Mesendoderm (in vitro differentiated cells): Measurements from ENCODE around the gene CLEC17A.

Experiments
- DNase-seq: peaks from one replicate; pipeline ENCODE4 v3.0.0; 2013
- H2AK5ac ChIP-seq: 2 replicates; pipeline ENCODE4 v1.6.1; 2013; ENCODE audit warnings: low read length, inconsistent platforms
- H2BK120ac ChIP-seq: 2 replicates; pipeline ENCODE4 v1.6.1; 2013; ENCODE audit warnings: low read depth, mild to moderate bottlenecking, low read length, moderate library complexity, mixed read lengths
- H2BK15ac ChIP-seq: replicated peaks from 2 replicates; pipeline ENCODE4 v1.6.1; 2013; ENCODE audit warnings: low read depth, mild to moderate bottlenecking, moderate library complexity
- H2BK5ac ChIP-seq: 2 replicates; pipeline ENCODE4 v1.6.1; 2013; ENCODE audit warnings: low read length, inconsistent platforms
- H3K18ac ChIP-seq: 2 replicates; pipeline ENCODE4 v1.6.1; 2013; ENCODE audit warnings: mild to moderate bottlenecking, low read length, mixed read lengths
- H3K23ac ChIP-seq: one replicate; pipeline ENCODE4 v1.6.1; 2013; ENCODE audit warnings: low read length
- H3K27ac ChIP-seq: 2 replicates; pipeline ENCODE4 v1.5.1; 2013; ENCODE audit warnings: low read depth, mild to moderate bottlenecking, inconsistent platforms, low read length, moderate library complexity
- H3K27me3 ChIP-seq: 2 replicates; pipeline ENCODE4 v1.6.1; 2013; ENCODE audit warnings: low read length, control low read depth, mild to moderate bottlenecking, inconsistent platforms; ENCODE audit not compliant: insufficient read depth, poor library complexity
- H3K36me3 ChIP-seq: 2 replicates; pipeline ENCODE4 v1.6.1; 2013; ENCODE audit warnings: low read length, inconsistent platforms; ENCODE audit not compliant: control insufficient read depth, insufficient read depth
- H3K4ac ChIP-seq: one replicate; pipeline ENCODE4 v1.6.1; 2013; ENCODE audit warnings: low read depth, mild to moderate bottlenecking, low read length, moderate library complexity
- H3K4me1 ChIP-seq: 2 replicates; pipeline ENCODE4 v1.6.1; 2013; ENCODE audit warnings: low read depth, low read length, inconsistent platforms; ENCODE audit not compliant: control insufficient read depth
- H3K4me2 ChIP-seq: 2 replicates; pipeline ENCODE4 v1.6.1; 2013; ENCODE audit warnings: low read length
- H3K4me3 ChIP-seq: 2 replicates; pipeline ENCODE4 v1.5.1; 2013; ENCODE audit warnings: mild to moderate bottlenecking, low read length
- H3K56ac ChIP-seq: one replicate; pipeline ENCODE4 v1.6.1; 2013; ENCODE audit warnings: low read length
- H3K79me1 ChIP-seq: 2 replicates; pipeline ENCODE4 v1.6.1; 2013; ENCODE audit warnings: low read length, inconsistent platforms
- H3K79me2 ChIP-seq: 2 replicates; pipeline ENCODE4 v1.6.1; 2013; ENCODE audit warnings: mild to moderate bottlenecking, low read length; ENCODE audit not compliant: control insufficient read depth, insufficient read depth
- H3K9ac ChIP-seq: 2 replicates; pipeline ENCODE4 v1.6.1; 2013; ENCODE audit warnings: low read length, inconsistent platforms
- H4K5ac ChIP-seq: one replicate; pipeline ENCODE4 v1.6.1; 2013; ENCODE audit warnings: low read length
- H4K8ac ChIP-seq: one replicate; pipeline ENCODE4 v1.6.1; 2013; ENCODE audit warnings: low read depth, mild to moderate bottlenecking, control low read depth, low read length, moderate library complexity
- WGBS: extraction: QIAGEN DNeasy Blood & Tissue Kit; methylation state at CpG from one replicate; pipeline ENCODE4 v1.1.7; 2013; ENCODE audit warnings: low lambda C conversion rate, missing lambda C conversion rate; ENCODE audit not compliant: insufficient coverage; ENCODE audit errors: extremely low coverage; 5-methylcytosine and 5-hydroxymethylcytosine counted together

Gene CLEC17A

GRCh38 chr19:14629557-14629956, 46.7 kb downstream of the CLEC17A start:
- H4K5ac ChIP-seq = no peak overlapping the region

GRCh38 chr19:14632286-14632685, 49.4 kb downstream of the CLEC17A start:
- Histone ChIP-seq H3K4me1 (no peaks in the 10 kb centered on the region), H3K27ac (no peak overlapping the region), H2AK5ac (no peak overlapping the region), H3K23ac (no peak overlapping the region), H3K4me2 (no peak overlapping the region), H2BK15ac (no peak overlapping the region), H3K79me2 (no peaks in the 10 kb centered on the region), H3K27me3 (no peaks in the 10 kb centered on the region), H3K36me3 (no peaks in the 10 kb centered on the region), H3K56ac (no peak overlapping the region), H3K4me3 (no peak overlapping the region), H2BK5ac (no peak overlapping the region), H3K79me1 (no peaks in the 10 kb centered on the region), H3K4ac (no peak overlapping the region), H4K5ac (no peak overlapping the region), H4K8ac (no peak overlapping the region), H3K9ac (no peak overlapping the region), H3K18ac (no peak overlapping the region), H2BK120ac (no peak overlapping the region)
- WGBS = no CpG with 5 or more reads among the region's 1 CpG
- peak; percentile 41 for DNase-seq

More at GRCh38 chr19:14629557-14629956, 46.7 kb downstream of the CLEC17A start:
- H3K36me3 ChIP-seq = no peaks in the 10 kb centered on the region
- H3K4me2 ChIP-seq = no peak overlapping the region
- no peak overlapping the region for H3K4ac ChIP-seq
- no peak overlapping the region for H2BK15ac ChIP-seq
- DNase-seq = no peak
- H3K18ac ChIP-seq = no peak overlapping the region
- H3K4me1 ChIP-seq = no peaks in the 10 kb centered on the region
- no peak overlapping the region for H2BK120ac ChIP-seq
- no peak overlapping the region for H3K23ac ChIP-seq
- no peaks in the 10 kb centered on the region for H3K79me2 ChIP-seq
- H3K9ac ChIP-seq = no peak overlapping the region
- no peak overlapping the region for H4K8ac ChIP-seq
- H3K27me3 ChIP-seq = no peaks in the 10 kb centered on the region
- no peak overlapping the region for H3K56ac ChIP-seq
- H3K27ac ChIP-seq = no peak overlapping the region
- no peak overlapping the region for H2BK5ac ChIP-seq
- no peak overlapping the region for H2AK5ac ChIP-seq
- WGBS = no CpG with 5 or more reads among the region's 1 CpG
- H3K4me3 ChIP-seq = no peak overlapping the region
- no peaks in the 10 kb centered on the region for H3K79me1 ChIP-seq

GRCh38 chr19:14639536-14640277, 56.8 kb downstream of the CLEC17A start:
- H2AK5ac ChIP-seq = no peak overlapping the region
- H3K4me3 ChIP-seq = no peak overlapping the region
- no peak overlapping the region for H3K18ac ChIP-seq
- H3K27me3 ChIP-seq = no peaks in the 10 kb centered on the region
- no peaks in the 10 kb centered on the region for H3K36me3 ChIP-seq
- no peak overlapping the region for H2BK120ac ChIP-seq
- H4K8ac ChIP-seq = no peak overlapping the region
- no peak overlapping the region for H3K4me2 ChIP-seq
- H3K9ac ChIP-seq = no peak overlapping the region
- no peaks in the 10 kb centered on the region for H3K79me2 ChIP-seq
- H3K27ac ChIP-seq = no peak overlapping the region
- H3K79me1 ChIP-seq = no peaks in the 10 kb centered on the region
- no peak overlapping the region for H3K23ac ChIP-seq
- H2BK15ac ChIP-seq = no peak overlapping the region
- no peak overlapping the region for H4K5ac ChIP-seq
- H2BK5ac ChIP-seq = no peak overlapping the region
- WGBS = no CpG with 5 or more reads among the region's 4 CpGs
- H3K4ac ChIP-seq = no peak overlapping the region
- DNase-seq = no peak
- H3K56ac ChIP-seq = no peak overlapping the region
- H3K4me1 ChIP-seq = no peaks in the 10 kb centered on the region

GRCh38 chr19:14648506-14648905, 65.6 kb downstream of the CLEC17A start:
- H3K4me2 ChIP-seq = no peak overlapping the region
- no peak overlapping the region for H3K18ac ChIP-seq
- no peak overlapping the region for H3K9ac ChIP-seq
- H3K4ac ChIP-seq = no peak overlapping the region
- H2BK120ac ChIP-seq = no peak overlapping the region
- no peak for DNase-seq
- H3K79me2 ChIP-seq = no peaks in the 10 kb centered on the region
- H3K23ac ChIP-seq = no peak overlapping the region
- no CpG with 5 or more reads among the region's 2 CpGs for WGBS
- H2BK5ac ChIP-seq = no peak overlapping the region
- no peaks in the 10 kb centered on the region for H3K79me1 ChIP-seq
- no peak overlapping the region for H2BK15ac ChIP-seq
- H3K4me1 ChIP-seq = no peaks in the 10 kb centered on the region
- no peak overlapping the region for H4K5ac ChIP-seq
- no peak overlapping the region for H3K27ac ChIP-seq
- no peak overlapping the region for H3K56ac ChIP-seq
- no peak overlapping the region for H2AK5ac ChIP-seq
- no peak overlapping the region for H4K8ac ChIP-seq
- H3K4me3 ChIP-seq = no peak overlapping the region
- no peaks in the 10 kb centered on the region for H3K36me3 ChIP-seq
- H3K27me3 ChIP-seq = no peaks in the 10 kb centered on the region

GRCh38 chr19:14649020-14649419, 66.1 kb downstream of the CLEC17A start:
- Histone ChIP-seq H3K79me1 (no peaks in the 10 kb centered on the region), H3K36me3 (no peaks in the 10 kb centered on the region), H3K4me1 (no peaks in the 10 kb centered on the region), H3K18ac (no peak overlapping the region), H3K23ac (no peak overlapping the region), H4K5ac (no peak overlapping the region), H3K9ac (no peak overlapping the region), H3K4ac (no peak overlapping the region), H2BK15ac (no peak overlapping the region), H3K79me2 (no peaks in the 10 kb centered on the region), H3K27me3 (no peaks in the 10 kb centered on the region), H3K27ac (no peak overlapping the region), H2AK5ac (no peak overlapping the region), H3K4me2 (no peak overlapping the region), H2BK5ac (no peak overlapping the region), H4K8ac (no peak overlapping the region), H2BK120ac (no peak overlapping the region), H3K4me3 (no peak overlapping the region), H3K56ac (no peak overlapping the region)
- over 99% methylated on average over 4 of the region's 4 CpGs for WGBS
- no peak for DNase-seq

- no peak for DNase-seq
- Histone ChIP-seq H2BK15ac (no peak overlapping the region), H3K18ac (no peak overlapping the region), H2BK5ac (no peak overlapping the region), H2AK5ac (no peak overlapping the region), H4K5ac (no peak overlapping the region), H3K79me2 (no peaks in the 10 kb centered on the region), H3K23ac (no peak overlapping the region), H2BK120ac (no peak overlapping the region), H4K8ac (no peak overlapping the region), H3K4ac (no peak overlapping the region), H3K79me1 (no peaks in the 10 kb centered on the region), H3K4me3 (no peak overlapping the region), H3K4me1 (no peaks in the 10 kb centered on the region), H3K4me2 (no peak overlapping the region), H3K9ac (no peak overlapping the region), H3K27ac (no peak overlapping the region), H3K27me3 (no peaks in the 10 kb centered on the region), H3K36me3 (no peaks in the 10 kb centered on the region), H3K56ac (no peak overlapping the region)
- 100% methylated on average over 2 of the region's 2 CpGs for WGBS
These were observed 67.3 kb downstream of the CLEC17A start for GRCh38 chr19:14650161-14650560.
